HG03175 (cell line): ENCODE data around the gene MAGI2.
"Not testable (repeated sequence)": the region's sequence is repeated elsewhere in the genome, so short reads cannot be mapped to it uniquely, and the experiment has no call there.

Experiments
- ATAC-seq: cut with Tn5 transposase; IDR thresholded peaks from one replicate; pipeline ENCODE4 v1.9.1; 2021; ENCODE audit warnings: mild to moderate bottlenecking, moderate library complexity; ENCODE audit not compliant: unreplicated experiment

The MAGI2 gene

GRCh38 chr7:78967561-78967960 lies 485.9 kb downstream of the MAGI2 start:
- ATAC-seq = not testable (repeated sequence)

- ATAC-seq = no peak
Measured at GRCh38 chr7:78967046-78967445, 486.4 kb downstream of the MAGI2 start.

GRCh38 chr7:78959477-78959876 lies 494.0 kb downstream of the MAGI2 start:
- no peak for ATAC-seq

GRCh38 chr7:78955329-78955728 lies 498.1 kb downstream of the MAGI2 start:
- ATAC-seq = no peak

GRCh38 chr7:78953726-78954363 lies 499.6 kb downstream of the MAGI2 start:
- no peak for ATAC-seq

- no peak for ATAC-seq
Measured at GRCh38 chr7:78953090-78953489, 500.4 kb downstream of the MAGI2 start.

GRCh38 chr7:78939669-78940068 lies 513.8 kb downstream of the MAGI2 start:
- no peak for ATAC-seq

- no peak for ATAC-seq
Measured at GRCh38 chr7:78924581-78924980, 528.9 kb downstream of the MAGI2 start.

- no peak for ATAC-seq
Measured at GRCh38 chr7:78912781-78913180, 540.7 kb downstream of the MAGI2 start.

- ATAC-seq = no peak
Measured at GRCh38 chr7:78906735-78907134, 546.7 kb downstream of the MAGI2 start.

- no peak for ATAC-seq
Measured at GRCh38 chr7:78905436-78905835, 548.0 kb downstream of the MAGI2 start.

- ATAC-seq = no peak
Measured at GRCh38 chr7:78904983-78905382, 548.5 kb downstream of the MAGI2 start.

- no peak for ATAC-seq
Measured at GRCh38 chr7:78901566-78901965, 551.9 kb downstream of the MAGI2 start.

GRCh38 chr7:78900806-78901205 lies 552.7 kb downstream of the MAGI2 start:
- no peak for ATAC-seq

- ATAC-seq = no peak
Measured at GRCh38 chr7:78895393-78895792, 558.1 kb downstream of the MAGI2 start.

GRCh38 chr7:78879206-78879605 lies 574.3 kb downstream of the MAGI2 start:
- ATAC-seq = no peak

GRCh38 chr7:78873117-78873516 lies 580.4 kb downstream of the MAGI2 start:
- ATAC-seq = no peak

- no peak for ATAC-seq
Measured at GRCh38 chr7:78864339-78864738, 589.1 kb downstream of the MAGI2 start.

- ATAC-seq = no peak
Measured at GRCh38 chr7:78863281-78863680, 590.2 kb downstream of the MAGI2 start.

GRCh38 chr7:78862411-78862900 lies 591.0 kb downstream of the MAGI2 start:
- ATAC-seq = no peak

- ATAC-seq = no peak
Measured at GRCh38 chr7:78852951-78853350, 600.5 kb downstream of the MAGI2 start.

GRCh38 chr7:78850093-78850740 lies 603.2 kb downstream of the MAGI2 start:
- no peak for ATAC-seq

- no peak for ATAC-seq
Measured at GRCh38 chr7:78845155-78845554, 608.3 kb downstream of the MAGI2 start.
